EL (cell line): ENCODE results near the gene ASL.
"Not testable (repeated sequence)": the region's sequence is repeated elsewhere in the genome, so short reads cannot be mapped to it uniquely, and the experiment has no call there.

Experiments
- DNase-seq: peaks from one replicate; pipeline ENCODE4 v3.0.0-alpha.2; 2016

The ASL gene

DNA sequence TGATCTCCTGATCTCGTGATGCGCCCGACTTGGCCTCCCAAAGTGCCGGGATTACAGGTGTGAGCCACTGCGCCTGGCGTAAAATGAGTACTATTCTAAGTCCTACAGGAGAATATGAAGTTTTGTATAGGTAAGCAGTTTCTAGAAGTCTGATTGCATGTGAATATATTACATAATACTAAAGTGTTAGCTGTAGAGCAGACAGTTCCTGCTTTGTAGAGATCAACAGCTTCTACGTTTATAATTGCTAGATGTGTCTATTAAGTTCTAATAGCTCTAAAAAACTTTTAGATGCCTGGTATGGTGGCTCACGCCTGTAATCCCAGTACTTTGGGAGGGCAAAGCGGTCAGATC is 47.5 kb downstream of the ASL start:
- no peak for DNase-seq

DNA sequence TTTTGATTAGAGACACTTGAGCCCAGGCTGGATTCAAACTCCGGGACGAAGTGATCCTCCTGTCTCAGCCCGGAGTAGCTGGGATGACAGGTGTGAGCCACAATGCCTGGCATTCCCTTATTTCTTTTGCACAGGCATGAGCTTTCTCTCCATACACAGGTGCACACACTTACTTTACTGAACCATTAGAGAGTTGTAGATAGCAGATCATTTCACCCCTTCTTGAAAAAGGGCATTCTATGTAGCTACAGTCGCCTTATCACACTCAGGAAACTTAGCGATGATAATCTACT is 48.9 kb downstream of the ASL start:
- DNase-seq: not testable (repeated sequence)

DNA sequence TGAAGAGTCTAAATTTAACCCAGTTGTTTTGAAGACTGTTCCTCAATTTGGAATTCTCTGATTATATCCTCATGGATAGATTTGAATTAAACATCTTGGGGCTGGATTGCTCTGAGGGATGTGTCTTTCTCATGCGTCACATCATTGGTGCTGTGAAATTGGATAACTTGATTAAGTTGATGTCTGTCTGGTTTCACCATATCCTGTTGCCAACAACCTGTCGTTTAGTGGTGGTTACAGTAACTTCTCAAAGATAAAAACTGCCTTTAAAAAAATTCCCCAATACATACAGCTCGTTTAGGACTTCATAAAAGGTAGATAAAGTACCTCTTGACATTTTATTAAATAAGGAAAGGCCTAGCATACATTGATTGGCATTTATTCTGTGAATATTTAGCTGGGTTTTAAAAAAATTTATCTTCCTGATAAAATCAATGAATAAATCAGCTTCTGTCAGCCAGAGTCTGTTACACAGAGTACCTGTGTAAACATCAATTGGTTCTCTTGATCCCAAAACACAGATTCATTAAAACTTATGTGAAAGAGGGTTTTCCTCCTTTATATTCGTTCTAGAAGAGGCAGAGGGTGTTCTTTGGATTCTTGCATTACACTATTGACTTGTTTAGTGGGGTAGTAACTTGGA is 49.6 kb downstream of the ASL start:
- DNase-seq: no peak

DNA sequence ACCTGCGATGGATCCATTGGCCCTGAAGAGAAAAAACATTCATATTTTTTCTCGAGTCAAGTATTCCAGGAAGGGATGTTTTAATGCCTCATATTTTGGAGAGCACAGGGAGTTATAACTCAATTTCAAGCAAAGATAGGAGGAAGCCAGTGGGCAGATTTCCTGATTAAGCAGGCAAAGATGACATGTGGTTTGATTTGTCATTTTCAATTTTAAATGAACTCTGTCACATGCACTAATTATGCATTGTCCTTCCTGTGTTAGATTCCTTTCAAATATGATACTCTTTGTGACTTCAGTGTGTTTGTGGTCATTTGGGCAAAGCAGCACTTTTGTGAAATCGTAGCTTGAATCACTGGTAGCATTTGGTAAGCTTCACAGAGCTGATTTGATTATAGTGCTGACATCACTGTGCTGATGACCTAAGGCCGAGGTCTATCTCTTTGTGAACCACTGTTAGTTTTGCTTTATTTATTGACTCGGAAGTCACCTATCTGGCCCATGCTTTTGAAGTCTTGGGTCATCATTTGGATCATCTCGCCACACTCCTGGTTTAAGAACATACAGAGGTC is 50.2 kb downstream of the ASL start:
- DNase-seq: not testable (repeated sequence)

DNA sequence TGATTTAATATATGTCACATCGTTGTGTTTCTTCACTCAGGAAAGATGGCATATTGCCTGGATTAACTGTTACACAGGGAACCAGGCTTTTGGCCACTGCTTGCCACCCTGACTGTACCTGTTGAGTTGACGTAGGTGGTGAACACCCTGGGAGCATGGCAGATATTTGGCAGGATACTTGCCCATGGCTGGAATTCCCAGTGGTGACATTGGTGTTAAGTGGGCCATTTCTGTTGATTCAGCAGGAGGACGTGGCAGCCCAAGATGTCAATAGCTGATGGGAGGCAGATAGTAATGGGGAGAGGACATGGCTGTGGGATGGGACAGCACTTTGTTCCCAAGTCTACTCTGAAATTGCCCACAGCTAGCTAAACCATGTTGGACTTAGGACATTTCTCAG is 51.6 kb downstream of the ASL start:
- DNase-seq: not testable (repeated sequence)

DNA sequence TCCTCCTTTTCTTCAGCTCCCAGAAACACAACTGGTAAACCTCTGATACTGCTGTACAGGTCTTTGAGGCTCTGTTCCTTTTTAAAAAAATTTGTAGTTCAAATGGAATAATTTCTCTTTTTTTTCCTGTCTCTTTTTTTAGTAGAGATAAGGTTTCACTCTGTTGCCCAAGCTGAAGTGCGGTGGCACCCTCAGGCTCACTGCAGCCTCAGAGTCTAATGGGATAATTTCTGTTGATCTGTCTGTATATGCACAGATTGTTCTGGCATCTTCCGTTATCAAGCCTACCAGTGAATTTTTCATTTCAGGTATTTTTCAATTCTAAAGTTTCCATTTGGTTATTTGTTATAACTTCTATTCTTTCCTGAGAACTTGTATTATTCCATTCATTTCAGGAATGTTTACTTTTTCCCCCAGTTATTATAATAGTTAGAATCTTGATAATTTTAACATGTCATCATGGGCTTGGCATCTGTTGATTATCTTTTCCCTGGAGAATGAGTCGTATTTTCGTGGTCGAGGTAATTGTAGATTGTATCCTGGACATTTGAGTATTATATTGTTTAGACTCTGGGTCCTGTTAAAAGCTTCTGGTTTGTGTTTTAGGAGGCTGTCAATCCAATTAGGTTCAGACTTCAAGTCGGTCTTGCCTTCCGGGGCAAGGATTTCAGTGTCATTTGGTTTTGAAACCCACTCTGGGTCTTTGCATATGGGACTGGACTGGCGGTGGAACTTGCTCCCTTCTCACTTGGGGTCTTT is 63.6 kb downstream of the ASL start:
- DNase-seq: peak; percentile 59

DNA sequence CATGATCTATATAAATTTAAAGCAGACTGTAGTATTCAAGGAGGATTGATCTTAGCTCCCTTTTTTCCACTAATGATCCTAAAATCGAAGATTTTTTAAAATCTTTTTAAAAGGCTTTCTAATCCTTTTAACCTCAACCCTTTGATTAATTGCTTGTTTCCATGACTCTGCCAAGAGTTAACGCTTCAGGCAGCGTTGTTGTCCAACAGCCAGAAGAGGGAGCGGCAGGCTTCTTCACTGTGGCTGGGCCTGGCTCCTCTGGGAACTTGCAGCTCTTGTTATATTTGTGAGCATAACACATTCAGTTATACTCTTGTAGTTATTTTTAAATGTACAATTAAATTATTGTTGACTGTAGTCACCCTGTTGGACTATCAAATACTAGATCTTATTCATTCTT is 65.3 kb downstream of the ASL start:
- DNase-seq: peak; percentile 60

DNA sequence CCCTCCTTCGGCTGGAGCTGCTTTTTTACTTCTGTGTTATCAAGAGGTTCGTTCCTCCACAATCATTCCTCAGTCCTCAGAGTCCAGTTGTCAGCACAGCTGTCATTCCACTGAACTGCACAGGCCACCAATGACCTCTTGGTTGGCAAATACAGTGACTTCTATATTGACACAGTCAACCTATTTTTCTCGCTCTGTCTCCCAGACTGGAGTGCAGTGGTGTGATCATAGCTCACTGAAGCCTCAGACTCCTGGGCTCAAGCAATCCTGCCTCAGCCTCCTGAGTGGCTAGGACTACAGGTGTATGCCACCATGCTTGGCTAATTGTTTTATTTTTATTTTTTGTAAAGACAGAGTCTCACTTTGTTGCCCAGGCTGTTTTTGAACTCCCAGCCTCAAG is 66.7 kb downstream of the ASL start:
- DNase-seq: no peak

DNA sequence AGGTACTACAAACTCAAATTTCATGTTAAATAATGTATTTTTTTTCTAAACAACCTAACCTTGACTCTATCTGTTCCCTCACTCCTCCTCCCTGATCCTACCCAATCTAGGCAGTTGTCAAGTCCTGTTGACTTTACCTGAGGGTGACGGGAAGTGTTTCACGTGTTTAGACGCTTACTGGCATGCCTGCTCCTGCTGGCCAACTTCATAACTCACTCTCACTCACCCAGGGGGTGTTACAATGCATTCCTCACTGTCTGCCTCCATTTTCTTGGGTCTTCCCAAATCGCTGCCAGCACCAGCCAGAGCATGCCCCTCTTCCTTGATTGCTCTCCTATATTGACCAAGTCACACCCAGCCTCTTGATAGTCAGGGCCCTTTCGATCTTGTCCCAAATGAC is 67.4 kb downstream of the ASL start:
- DNase-seq: no peak
